ENCODE results near the gene PTGFRN. TPM values are rescaled to one million over a fixed set of nuclear protein-coding genes. Genes with fewer than 3 reads are reported as not detected.
A peak's percentile ranks its signal among the peaks of the same experiment; 100 is the strongest.

PTGFRN gene
- total RNA-seq, 1 donor from 2014 or later = 31.2 TPM

- TF ChIP-seq, protein P1, sequence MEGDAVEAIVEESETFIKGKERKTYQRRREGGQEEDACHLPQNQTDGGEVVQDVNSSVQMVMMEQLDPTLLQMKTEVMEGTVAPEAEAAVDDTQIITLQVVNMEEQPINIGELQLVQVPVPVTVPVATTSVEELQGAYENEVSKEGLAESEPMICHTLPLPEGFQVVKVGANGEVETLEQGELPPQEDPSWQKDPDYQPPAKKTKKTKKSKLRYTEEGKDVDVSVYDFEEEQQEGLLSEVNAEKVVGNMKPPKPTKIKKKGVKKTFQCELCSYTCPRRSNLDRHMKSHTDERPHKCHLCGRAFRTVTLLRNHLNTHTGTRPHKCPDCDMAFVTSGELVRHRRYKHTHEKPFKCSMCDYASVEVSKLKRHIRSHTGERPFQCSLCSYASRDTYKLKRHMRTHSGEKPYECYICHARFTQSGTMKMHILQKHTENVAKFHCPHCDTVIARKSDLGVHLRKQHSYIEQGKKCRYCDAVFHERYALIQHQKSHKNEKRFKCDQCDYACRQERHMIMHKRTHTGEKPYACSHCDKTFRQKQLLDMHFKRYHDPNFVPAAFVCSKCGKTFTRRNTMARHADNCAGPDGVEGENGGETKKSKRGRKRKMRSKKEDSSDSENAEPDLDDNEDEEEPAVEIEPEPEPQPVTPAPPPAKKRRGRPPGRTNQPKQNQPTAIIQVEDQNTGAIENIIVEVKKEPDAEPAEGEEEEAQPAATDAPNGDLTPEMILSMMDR (IDR thresholded peaks at IDR 0.05) = no peak
- no peaks in the 10 kb centered on the region for H3K9me3 ChIP-seq
- no peaks in the 10 kb centered on the region for H3K4me1 ChIP-seq
- H3K36me3 ChIP-seq = no peaks in the 10 kb centered on the region
- ATAC-seq = no peak
- no peak overlapping the region for H3K27ac ChIP-seq
- no peaks in the 10 kb centered on the region for H3K27me3 ChIP-seq
- intact Hi-C loops (cut with DNase I) = no loop called here
- H3K4me3 ChIP-seq = no peak overlapping the region
- no peak for DNase-seq
These were observed 107.3 kb downstream of the PTGFRN start for GRCh38 chr1:117017062-117017461.

- Histone ChIP-seq H3K4me1 (no peaks in the 10 kb centered on the region), H3K36me3 (no peaks in the 10 kb centered on the region), H3K27me3 (no peaks in the 10 kb centered on the region), H3K27ac (no peak overlapping the region), H3K4me3 (no peak overlapping the region), H3K9me3 (no peaks in the 10 kb centered on the region)
- ATAC-seq (peak; percentile 96), DNase-seq (peak; percentile 70)
- TF ChIP-seq, protein P1 (IDR thresholded peaks at IDR 0.05) = no peak
- intact Hi-C loops (cut with DNase I) = no loop called here
These were observed 107.9 kb downstream of the PTGFRN start for GRCh38 chr1:117017648-117018047.

DNA sequence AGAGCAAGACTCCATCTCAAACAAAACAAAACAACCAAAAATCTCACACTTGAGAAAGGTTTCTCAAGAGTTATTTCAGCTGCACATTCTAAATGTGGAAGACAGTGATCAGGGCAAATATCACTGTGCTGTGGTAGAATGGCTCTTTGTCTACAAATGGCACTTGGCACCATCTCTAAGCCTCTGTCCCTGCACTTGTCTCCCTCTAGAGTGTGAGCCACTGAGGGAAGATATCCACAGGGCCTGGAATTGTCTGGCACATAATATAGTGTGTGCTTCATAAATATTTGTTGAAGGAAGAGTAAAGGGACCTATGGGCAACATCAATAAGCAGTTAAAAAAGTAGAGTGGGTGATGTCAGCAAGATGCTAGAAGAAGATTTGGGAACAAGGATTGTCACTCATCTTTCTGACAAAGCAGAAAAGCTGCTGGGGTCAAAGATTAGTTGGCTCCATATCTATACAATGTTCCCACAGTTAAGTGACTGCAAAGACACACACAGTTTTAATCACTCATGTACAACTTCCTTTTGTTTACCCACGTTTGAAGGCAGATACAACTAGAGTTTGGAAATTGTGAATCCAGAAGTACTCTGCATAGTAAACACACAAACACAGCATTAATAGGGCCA lies 110.9 kb downstream of the PTGFRN start:
- no peaks in the 10 kb centered on the region for H3K9me3 ChIP-seq
- TF ChIP-seq, protein P1 (IDR thresholded peaks at IDR 0.05) = no peak
- no peak for DNase-seq
- no peaks in the 10 kb centered on the region for H3K27me3 ChIP-seq
- no peaks in the 10 kb centered on the region for H3K4me1 ChIP-seq
- no peak overlapping the region for H3K4me3 ChIP-seq
- intact Hi-C loops (cut with DNase I) = no loop called here
- no peak overlapping the region for H3K27ac ChIP-seq
- no peaks in the 10 kb centered on the region for H3K36me3 ChIP-seq
- no peak for ATAC-seq

GRCh38 chr1:117022114-117022513 lies 112.4 kb downstream of the PTGFRN start:
- H3K4me1 ChIP-seq = no peaks in the 10 kb centered on the region
- intact Hi-C loops (cut with DNase I) = no loop called here
- H3K9me3 ChIP-seq = no peaks in the 10 kb centered on the region
- TF ChIP-seq, protein P1 (IDR thresholded peaks at IDR 0.05) = no peak
- H3K27ac ChIP-seq = no peak overlapping the region
- H3K27me3 ChIP-seq = no peaks in the 10 kb centered on the region
- ATAC-seq (no peak), DNase-seq (no peak)
- H3K36me3 ChIP-seq = no peaks in the 10 kb centered on the region
- no peak overlapping the region for H3K4me3 ChIP-seq

DNA sequence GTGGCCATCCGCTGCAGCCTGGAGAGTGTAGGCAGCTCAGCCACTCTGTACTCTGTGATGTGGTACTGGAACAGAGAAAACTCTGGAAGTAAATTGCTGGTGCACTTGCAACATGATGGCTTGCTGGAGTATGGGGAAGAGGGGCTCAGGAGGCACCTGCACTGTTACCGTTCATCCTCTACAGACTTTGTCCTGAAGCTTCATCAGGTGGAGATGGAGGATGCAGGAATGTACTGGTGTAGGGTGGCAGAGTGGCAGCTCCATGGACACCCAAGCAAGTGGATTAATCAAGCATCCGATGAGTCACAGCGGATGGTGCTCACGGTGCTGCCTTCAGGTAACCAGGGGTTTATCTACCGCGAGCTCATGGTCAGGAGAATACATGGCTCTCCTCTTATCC lies 115.9 kb downstream of the PTGFRN start:
- Histone ChIP-seq H3K4me3 (no peak overlapping the region), H3K27me3 (no peaks in the 10 kb centered on the region), H3K9me3 (no peaks in the 10 kb centered on the region), H3K4me1 (no peaks in the 10 kb centered on the region), H3K36me3 (no peaks in the 10 kb centered on the region), H3K27ac (no peak overlapping the region)
- intact Hi-C loops (cut with DNase I) = no loop called here
- TF ChIP-seq, protein P1 (IDR thresholded peaks at IDR 0.05) = no peak
- no peak for ATAC-seq
- DNase-seq = no peak

GRCh38 chr1:117026361-117026760 lies 116.6 kb downstream of the PTGFRN start:
- no peak for DNase-seq
- no peak for ATAC-seq
- Histone ChIP-seq H3K27ac (no peak overlapping the region), H3K36me3 (no peaks in the 10 kb centered on the region), H3K27me3 (no peaks in the 10 kb centered on the region), H3K9me3 (no peaks in the 10 kb centered on the region), H3K4me3 (no peak overlapping the region), H3K4me1 (no peaks in the 10 kb centered on the region)
- TF ChIP-seq, protein P1 (IDR thresholded peaks at IDR 0.05) = no peak
- intact Hi-C loops (cut with DNase I) = no loop called here
